Measurements from ENCODE around the gene DPEP3.
"Not testable (repeated sequence)": the region's sequence is repeated elsewhere in the genome, so short reads cannot be mapped to it uniquely, and the experiment has no call there.

The DPEP3 gene

DNA sequence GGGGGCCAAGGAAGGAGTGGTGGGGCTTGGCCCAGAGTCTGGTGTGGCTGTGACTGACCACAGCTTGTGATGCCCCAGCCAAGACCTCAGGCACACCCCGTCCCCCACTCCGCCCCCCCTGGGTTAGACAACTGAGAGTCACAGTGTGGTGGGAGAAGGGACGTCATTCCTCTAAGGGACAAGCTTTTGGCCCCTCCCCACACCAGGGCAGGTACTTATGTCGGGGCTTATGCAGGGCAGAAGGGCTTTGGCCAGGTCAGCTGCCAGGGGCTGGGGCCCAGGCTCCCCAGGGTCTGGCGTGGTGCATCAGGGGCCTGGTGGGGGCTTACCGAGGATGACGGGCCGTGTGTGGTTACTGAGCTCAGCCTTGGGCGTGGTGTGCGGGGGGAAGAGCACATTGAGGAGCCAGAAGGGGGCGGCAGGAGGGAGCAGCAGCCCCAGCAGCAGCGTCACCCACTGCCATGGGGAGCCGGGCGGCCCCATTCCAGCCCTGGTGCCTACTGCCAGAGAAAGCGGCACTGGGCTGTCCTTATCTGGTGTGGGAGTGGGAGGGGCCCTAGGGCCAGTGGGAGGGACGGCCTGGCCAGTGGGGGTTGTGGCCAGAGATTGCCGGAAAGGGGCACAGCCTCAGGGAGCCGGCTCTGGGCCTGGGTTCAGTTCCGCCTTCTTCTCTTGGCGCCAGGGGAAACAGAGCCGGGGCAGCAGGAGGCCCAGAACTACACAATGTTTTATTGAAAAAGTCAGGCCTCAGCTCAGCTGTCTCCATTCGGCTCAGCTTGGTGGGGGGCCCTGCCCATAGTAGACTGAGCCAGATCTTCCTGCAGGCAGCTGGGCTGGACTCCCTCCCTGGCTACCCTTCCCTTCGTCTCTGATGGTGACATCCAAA lies 36.4 kb downstream of the DPEP3 start, which contains the start of gene LCAT:
TSS of gene LCAT (minus strand) at position 502 of the 886 bp plus-strand sequence. CDS start at position 483, 19 bp downstream.
- no peak for DNase-seq (ENCODE audit: low spot score)

DNA sequence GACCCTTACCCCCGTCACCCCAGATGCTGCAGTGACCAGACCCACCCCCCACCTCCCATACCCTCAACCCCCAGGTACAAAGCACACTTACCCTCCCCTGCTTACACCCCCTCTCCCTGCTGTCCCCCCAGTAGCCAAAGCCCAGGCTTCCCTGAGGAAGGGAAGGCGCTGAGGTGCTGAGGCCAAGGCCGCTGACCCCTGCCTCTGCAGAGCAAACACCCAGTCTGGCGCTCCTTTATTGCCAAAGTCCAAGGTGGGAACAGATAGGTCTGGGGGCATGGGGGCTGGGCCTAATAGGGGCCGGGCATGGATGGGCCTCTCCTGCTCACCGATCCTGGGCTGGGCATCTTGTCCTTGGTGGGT lies 37.1 kb downstream of the DPEP3 start:
- no peak for DNase-seq (ENCODE audit: low spot score)

DNA sequence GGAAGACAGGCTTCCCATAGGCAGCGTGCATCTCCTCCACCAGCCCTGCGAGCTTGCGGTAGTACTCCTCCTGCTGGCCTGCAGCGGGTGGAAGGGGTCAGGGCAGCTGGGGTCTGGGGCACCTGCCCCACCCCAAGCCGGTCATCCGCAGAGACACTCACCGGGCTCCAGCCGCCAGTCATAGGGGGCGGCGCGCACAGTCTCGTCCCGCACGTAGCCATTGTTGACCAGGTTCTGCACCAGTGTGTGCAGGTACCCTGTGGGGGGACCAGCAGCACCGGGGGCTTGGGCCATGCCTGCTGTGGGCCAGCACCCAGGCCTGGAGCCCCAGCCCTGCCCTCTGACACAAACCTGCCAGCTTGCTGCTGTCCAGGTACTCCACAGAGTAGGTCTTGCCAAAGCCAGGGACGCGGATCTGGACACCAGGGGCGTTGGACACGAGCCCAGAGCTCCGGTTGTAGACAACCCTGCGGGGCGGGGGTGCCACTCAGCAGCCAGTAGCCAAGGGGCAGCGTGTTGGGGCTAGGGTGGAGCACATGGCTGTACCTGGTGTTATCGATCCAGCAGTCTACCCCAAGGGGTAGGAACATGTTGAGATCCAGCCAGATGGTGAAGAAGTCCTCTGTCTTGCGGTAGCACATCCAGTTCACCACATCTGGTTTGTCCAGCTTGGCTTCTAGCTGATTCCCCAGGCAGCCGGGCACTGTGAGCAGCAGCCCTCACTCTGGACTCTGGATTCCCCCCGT lies 37.6 kb downstream of the DPEP3 start:
- DNase-seq (ENCODE audit: low spot score) = no peak

DNA sequence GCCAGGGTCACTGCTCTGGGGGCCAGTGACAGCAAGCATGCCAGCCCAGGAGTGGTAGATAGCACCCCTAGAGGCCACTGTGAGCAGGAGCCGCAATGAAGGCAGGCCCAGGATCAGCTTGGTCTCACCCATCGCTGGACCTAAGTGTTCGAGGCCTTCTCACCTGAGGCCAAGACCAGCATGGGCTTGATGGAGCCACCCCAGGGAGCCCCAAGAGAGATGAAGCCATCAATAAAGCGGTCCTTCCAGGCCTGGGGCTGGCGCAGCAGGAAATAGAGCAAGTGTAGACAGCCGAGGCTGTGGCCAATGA lies 38.1 kb downstream of the DPEP3 start:
- DNase-seq (ENCODE audit: low spot score) = peak; percentile 45

DNA sequence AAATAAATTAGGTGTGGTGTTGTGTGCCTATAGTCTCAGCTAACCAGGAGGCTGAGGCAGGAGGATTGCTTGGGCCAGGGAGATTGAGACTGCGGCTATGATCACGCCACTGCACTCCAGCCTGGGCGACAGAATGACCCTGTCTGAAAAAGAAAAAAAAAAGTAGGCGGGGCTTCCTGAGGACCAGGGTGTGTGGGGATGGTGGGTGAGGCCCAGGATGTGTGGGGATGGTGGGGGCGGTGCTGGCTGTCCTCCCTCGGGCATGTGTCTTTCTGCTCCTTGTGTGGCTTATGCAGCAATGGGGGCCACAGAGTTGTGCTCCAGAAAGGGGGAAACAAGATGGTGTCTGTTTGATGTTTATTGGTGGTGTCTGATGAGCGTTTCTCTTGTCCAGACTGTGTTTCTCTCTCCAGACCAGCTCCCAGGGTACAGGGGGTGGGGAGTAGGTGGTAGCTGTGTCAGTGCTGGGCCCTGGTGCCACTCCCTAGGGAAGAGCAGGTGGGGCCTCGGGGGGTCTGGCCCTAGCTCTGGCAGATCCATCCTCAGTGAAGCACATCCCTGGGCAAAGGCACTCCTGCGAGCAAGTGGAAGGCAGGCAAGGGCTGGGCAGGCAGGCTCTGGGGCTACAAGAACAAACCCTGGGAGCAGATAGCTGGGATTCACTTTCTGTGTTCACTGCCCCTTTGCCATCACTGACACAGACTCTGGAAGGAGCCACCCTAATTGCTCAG lies 38.7 kb downstream of the DPEP3 start:
- no peak for DNase-seq (ENCODE audit: low spot score)

DNA sequence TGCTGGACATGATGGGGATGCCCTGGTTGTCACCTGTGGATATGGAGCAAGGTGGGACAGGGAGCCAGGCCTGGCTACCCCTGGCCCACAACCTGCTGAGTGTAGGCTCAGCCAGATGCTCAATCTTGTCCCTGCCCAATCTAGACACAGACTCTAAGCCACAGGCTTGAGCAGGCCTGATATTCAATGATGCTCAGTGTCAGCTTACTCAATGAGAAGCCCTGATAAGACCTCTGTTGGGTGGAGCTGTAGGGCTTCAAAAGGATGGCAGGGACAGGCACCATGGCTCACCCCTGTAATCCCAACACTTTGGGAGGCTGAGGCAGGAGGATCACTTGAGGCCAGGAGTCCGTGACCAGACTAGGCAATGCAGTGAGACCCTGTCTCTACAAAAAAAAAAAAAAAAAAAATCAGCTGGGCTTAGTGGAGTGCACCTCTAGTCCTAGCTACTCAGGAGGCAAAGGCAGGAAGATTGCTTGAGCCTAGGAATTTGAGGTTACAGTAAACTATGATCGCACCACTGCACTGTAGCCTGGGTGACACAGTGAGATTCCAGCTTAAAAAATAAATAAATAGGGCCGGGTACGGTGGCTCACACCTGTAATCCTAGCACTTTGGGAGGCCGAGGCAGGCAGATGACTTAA lies 39.7 kb downstream of the DPEP3 start:
- no peak for DNase-seq (ENCODE audit: low spot score)

DNA sequence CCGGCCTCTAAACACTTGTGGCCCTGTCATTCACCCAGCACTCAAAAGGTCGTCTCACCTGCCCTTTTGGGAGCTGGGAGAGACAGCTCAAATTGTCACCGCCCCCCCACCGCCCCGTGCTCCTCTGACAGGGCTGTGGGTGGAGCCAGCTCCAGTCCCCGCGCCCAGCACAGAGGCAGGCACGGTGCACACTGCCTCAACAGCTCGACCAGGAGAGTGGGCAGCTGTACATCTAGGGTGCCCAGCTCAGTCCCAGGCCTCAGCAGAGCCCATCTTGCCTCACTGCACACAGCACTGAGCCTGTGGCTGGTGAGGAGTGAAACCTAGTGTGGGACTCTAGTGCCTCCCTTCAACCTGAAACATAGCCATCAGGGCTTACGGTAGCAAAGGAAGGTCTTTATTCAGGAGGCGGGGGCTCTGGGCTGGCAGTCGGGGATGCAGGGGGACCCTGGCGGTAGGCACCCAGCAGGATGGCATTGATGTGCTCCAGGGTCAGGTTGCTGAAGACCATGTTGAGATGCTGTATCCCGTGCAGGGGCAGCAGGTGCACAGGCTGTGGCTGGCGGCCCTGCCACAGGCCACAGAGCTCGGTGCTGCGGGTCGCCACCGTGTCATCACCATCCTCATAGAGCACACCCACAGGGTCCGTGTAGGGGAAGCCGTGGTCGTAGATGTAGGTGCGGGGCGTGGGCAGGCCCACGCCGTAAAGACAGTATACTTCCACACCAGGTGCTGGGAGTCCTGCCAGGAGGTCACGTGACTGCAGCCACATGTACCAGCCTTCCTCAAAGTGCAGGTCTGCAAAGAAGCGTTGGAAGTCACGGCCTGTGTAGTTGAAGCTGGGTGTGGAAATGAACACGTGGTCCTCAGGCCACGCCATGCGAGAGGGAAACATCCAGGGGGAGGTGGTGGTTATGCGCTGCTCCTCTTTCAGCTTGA lies 40.5 kb downstream of the DPEP3 start:
- no peak for DNase-seq (ENCODE audit: low spot score)

DNA sequence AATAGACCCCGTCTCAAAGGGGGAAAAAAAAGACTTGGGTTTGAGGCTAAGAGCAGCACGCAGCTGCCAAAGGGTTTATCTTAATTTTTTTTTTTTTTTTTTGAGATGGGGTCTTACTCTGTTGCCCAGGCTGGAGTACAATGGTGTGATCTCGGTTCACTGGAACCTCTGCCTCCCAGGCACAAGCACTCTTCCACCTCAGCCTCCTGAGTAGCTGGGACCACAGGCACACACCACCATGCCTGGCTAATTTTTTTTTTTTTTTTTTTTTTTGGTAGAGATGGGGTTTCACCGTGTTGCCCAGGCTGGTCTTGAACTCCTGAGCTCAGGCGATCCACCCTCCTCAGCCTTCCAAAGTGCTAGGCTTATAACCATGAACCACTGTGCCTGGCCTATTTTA lies 42.6 kb downstream of the DPEP3 start:
- not testable (repeated sequence) for DNase-seq (ENCODE audit: low spot score)

DNA sequence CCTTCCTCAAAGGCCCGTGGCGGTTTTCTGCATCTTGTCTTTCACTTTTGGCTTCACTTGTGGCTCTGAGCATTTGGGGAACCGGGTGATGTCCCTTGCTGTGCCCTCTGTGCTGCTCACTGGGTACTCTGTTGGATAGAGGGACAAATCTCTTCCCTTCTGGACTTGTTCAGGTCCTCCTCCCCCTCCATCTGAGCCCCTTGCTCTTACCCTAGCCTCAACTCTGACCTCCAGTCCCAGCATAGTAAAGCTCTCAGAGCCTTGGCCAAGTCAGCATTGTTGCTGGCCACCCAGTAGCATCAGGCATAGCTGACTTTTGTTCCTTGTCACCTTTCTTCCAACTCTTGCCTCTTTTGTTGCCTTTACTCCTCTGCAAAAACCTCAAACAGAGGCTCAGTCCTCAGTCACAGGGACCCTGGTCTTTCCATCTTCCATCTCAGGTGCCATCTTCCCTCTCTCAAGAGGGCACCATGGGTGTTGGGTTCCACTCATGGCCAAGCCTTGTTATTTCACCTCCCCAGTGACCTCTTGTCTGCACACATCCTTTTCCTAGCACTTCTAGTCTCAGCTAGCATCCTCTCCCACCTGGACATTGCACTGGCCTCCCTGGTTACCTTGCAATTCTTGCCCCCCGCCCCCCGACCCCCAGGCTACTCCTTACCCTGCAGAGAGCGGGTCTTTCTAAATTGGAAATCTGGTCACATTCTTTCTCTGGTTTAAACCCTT lies 43.3 kb downstream of the DPEP3 start:
- no peak for DNase-seq (ENCODE audit: low spot score)

DNA sequence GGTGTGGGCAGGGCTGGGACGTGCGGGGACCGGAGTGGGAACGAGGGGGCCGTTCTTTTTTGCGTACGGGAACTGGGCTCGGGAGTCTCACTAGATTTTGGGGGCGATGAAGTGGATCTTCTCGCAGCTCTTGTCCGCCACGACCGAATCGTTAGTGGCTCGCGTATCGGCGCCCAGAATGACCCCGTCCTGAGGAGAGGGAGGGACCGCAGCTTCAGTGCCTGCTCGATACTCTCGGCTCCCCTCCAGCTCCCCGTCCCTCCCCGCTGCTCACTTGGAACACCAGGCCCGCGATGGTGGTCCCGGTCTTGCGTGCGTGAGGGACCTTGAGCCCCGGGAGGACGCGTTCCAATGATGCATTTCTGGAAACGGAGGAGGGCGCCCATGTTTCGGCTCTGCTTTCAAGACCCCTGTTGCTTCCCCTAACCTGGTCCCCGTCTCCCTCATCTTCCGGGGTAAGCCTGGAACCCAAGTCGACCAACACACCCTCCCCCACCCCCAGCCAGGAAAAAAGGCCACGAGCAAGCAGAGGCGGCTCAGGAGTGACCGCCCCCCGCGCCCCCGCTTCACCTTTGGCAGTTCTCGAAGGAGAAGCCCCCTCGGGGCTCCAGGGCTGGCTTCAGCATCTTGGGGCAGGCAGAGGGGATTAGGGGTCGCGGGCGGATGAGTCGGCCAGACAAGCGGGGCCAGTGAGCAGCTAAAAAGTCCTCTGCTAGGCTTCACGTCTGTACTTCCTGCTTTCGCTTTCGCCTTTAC lies 44.0 kb downstream of the DPEP3 start, which contains the start of gene PSMB10:
TSS of gene PSMB10 (minus strand) at position 727 of the 756 bp plus-strand sequence. CDS start at position 626, 101 bp downstream.
- peak; percentile 74 for DNase-seq (ENCODE audit: low spot score)

DNA sequence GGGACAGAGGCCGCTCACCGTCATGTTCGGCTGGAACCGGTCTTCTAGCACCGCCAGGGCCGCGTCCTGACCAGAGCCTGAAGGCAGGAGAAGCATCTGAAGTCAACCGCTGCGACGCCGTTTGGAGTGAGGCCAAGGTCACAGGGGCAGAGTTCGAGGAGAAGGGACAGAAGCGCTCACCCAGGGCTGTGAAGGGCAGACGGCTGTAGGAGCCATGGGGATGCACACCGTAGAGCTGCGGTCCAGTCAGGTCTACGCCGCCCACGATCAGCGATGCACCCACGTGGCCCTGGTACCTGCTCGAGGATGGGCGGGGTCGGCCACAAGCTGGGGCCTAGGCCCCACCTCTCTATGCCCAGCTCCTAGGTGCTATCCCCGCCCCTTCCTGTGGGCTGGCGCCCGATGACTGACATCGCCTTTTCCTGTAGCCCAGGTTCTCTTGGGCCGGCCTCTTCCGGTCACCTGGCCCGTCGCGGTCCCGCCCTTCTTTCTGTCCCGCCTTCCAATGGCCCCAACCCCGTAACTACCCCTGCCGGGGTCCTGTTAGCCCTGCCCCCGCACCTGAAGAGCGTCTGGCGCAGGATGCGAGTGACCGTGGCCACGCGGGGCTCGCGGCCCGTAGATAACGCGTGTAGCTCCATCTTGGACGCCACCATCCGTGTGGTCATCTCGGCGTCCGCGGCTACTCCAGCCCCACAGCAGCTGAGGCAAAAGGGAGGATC lies 44.7 kb downstream of the DPEP3 start:
- peak; percentile 98 for DNase-seq (ENCODE audit: low spot score)

DNA sequence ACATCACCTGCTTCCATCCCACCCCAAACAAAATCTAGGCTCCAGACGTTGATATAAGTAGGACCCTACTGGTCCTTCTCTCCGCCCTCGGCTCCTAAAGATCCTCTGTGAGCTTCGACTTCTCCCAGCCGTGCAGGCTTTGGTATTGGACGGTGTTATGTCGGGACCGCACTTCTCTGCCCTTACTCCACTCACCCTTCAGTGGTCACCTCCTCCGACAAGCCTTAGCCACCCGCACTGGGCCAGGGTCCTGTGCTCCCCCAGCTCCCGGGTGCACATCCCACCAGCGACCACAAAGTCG lies 45.2 kb downstream of the DPEP3 start:
- DNase-seq (ENCODE audit: low spot score) = no peak

DNA sequence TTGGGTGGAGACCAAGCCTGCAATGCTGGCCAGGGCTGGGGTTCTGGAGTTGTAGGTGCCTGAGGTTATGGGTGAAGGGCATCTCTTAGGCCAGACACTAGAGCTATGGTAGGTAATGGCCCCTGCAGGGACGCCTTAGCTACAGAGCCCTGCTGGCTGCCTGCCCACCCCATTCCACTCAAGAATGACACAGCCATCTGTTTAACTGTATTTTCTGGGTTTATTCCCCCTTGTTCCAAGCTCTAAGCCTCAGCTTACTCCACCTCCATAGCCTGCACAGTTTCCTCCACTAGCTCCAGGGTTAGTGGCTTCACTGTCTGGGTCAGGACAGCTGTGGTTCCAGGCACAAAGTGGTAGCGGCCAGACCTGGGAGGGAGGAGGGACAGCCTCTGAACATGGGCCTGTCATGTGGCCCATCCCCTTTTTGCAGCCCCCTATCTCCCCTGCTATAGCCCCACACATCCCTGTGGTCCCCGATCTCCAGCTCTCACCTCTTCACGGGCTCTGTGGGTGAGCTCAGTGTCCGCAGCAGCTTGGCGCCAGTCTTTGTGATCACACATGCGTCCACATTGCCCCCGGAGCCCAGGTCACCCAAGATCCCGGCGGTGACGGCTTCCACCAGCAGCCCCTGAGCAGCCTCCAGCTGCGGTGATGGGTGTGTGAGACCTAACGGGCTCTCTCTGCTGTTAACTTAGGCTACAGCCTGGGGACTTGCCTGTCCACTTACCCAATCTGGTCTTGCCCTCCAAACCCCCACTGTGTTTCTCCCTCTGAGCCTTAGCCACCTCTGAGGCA lies 45.8 kb downstream of the DPEP3 start:
- no peak for DNase-seq (ENCODE audit: low spot score)

DNA sequence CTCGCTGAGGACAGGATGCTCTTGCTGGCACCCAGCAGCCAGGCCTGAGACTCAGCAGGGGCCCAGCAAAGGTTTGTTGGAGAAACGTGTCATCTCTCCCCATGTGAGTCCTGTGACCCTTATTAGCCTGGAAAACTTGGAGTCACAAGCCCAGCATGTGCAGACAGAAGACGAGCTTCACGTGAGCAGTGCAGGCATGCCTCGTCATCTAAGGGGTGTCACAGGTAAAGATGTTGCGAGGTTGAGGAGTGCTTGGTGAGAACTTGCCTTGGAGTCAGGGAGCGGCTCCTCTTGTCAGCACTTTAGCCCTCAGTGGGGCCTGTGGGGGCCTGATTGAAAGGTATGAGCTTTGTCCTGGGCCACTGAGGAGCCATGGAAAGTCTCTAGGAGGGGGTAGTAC lies 46.5 kb downstream of the DPEP3 start:
- DNase-seq (ENCODE audit: low spot score) = no peak

DNA sequence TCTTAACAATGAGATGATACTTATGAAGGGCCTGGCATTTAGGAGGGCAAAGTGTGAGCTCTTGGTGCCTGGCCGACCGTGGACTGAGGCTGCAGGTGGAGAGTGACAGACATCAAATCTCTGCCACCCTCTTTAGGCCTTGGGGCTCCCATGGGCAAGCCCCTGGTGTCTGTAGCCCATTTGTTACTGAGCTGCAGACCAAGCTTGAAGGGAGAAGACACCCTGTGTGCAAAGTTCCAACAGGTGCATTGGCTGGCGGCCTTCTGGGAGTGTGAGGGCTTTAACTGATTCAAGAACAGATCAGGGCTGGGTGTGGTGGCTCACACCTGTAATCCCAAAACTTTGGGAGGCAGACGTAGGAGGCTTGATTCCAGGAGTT lies 47.8 kb downstream of the DPEP3 start:
- no peak for DNase-seq (ENCODE audit: low spot score)

DNA sequence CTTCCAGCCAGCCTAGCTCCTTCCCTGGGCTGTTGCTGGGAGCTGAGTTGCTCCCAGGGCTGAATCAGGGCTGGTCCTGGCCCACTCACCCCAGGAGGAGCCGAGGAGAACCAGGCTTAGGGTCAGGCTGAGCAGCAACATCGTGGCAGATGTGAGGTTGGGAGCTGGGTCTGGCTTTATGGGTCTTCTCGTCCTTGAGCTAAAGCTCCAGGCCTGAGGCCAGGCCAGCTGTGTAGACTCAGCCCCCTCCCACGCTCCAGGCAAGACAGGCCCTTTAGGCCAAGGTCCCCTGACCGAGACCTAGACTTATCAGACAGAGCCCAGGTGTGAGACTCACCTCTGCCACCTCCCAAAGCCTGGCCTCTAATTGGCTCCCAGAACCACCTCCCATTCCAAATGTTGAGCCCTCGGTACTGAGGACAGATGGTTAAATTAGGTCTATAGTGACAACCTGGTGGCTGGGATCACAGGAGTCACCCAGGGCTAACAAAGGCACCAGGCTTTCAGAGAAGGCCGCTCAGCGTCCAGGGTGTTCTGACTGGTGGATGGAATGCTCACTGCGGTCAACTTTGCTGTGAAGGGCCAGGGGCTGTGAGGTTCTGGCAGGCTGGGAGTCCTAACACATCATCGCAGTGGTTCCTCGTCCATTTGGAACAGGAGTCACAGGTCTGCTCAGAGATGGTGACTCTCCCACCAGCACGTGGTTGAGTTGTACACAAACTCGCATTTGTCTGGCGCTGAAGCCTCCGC lies 48.4 kb downstream of the DPEP3 start, which contains the start of gene CTRL:
TSS of gene CTRL (minus strand) at position 151 of the 750 bp plus-strand sequence. CDS start at position 141, 10 bp downstream.
- no peak for DNase-seq (ENCODE audit: low spot score)

DNA sequence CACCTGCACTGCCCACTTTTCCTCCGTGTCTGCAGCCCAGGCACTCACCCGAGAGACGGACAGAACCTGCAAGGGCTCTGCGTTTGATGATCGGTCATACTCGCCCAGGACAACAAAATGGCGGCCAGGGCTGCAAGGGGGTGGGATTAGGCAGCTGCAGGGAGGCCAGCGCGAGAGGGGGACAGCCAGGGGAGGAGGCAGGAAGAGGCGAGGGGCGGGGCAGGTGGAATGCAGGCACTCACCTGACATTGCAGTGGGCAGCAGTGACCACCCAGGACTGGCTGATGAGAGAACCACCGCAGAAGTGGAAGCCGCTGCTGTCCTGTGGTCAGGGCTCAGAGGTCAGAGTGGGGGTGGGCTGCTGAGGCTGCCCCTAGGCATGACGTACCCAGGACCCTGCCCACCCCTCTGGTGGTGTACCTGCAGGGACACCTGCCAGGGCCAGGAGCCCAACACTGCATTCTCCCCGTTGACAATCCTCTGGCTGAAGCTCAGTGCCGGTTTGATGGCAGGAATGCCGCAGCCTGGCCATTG lies 49.6 kb downstream of the DPEP3 start:
- no peak for DNase-seq (ENCODE audit: low spot score)
